8988T (cell line): ENCODE results near the gene MCM10.
"Not testable (repeated sequence)": the region's sequence is repeated elsewhere in the genome, so short reads cannot be mapped to it uniquely, and the experiment has no call there.

Experiments
- DNase-seq: peaks from one replicate; pipeline ENCODE4 v3.0.0; 2011

MCM10 gene

DNA sequence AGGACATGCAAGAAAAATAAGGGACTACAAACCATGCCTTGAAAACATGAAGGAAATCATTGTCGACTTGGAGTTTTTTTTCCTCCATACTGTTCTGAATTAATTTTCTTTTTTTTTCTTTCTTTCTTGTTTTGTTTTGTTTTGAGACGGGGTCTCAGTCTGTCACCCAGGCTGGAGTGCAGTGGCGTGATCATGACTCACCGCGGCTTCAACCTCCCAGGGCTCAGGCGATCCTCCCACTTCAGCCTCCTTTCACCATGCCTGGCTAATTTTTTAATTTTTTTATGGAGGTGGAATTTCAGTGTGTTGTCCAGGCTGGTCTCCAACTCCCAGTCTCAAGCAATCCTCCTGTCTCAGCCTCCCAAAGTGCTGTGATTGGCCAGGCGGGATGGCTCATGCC is 61.2 kb downstream of the MCM10 start:
- DNase-seq = no peak

DNA sequence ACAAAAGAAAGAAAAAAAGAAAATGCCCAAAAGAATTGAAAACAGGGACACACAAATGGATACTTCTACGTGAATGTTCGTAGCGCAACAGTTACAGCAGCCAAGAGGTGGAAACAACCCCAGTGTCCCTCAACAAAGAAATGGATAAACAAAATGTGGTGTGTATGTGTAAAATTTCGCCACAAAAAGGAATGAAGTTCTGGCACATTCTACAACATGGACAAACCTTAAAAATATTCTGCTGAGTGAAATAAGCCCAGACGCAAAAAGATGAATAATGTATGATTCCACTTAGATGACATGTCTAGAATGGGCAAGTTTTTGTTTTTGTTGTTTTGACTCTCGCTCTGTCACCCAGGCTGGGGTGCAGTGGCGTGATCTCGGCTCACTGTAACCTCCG is 61.9 kb downstream of the MCM10 start:
- DNase-seq = no peak

DNA sequence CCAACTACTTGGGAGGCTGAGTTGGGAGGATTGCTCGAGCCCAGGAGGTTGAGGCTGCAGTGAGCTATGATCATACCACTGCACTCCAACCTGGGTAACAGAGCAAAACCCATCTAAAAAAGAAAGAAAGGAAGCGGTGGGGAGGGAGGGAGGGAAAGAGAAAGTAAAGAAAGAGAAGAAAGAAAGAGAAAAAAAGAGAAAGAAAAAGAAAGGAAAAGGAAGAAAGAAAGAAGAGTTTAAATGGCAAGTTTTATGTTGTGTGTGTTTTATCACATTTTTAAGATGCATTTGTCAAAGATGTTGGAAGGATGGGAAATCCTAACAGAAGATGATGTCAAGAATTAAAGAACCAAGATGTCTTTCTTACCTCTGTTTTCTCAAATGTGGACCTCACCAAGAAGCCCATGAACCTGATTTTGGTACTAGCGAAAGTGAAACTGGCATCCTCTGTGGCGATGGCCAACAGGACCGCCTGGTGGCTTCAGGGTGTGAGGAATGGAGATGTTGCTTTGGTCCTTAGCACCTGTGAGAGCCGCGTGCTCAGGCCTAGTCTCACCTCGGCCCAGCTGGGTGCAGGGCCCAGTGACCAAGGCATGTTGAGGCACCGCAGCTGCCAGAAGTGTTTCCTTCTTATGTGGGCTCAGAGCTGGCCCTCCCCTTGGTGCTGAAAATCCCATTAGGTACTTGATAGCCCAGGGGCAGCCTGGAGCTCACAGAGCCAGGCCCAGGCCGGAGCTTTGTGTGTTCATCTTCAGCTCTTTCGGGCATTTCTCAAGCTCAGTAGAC is 63.0 kb downstream of the MCM10 start:
- DNase-seq = no peak

DNA sequence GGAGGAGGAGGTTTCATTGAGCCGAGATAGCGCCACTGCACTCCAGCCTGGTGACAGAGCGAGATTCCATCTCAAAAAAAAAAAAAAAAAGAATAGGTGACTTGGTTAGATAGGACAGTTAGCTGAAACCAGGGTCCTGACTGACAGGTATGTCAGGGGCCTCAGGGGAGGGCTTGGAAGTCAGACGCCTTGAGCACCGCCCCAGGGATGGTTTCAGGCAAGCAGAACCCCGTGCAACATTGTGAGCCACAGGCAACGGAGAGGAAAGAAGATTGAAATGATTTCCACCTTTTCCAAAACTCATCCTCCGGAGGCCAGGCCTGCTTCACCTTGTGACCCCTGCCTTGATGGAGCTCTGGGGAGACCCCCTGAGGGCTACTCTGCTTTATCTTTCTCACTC is 64.2 kb downstream of the MCM10 start:
- no peak for DNase-seq

DNA sequence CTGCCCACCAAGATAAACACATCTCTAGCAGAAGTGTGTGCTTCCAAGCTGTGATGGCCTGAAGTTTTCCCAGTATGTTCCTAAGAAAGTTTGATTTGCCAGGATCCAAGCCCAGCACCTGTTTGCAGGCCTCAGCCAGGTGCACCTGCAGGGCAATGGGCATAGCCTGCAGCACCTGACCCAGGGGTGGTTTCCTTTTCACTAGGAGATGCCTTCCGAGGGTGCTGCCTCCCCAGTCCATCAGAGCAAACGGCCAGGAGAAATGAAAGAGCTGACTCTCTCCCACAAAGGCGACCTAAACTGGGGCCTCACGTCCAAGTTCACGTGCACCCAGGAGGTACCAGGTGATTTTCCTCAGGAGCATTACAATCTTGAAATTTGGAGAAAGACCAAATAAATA is 65.7 kb downstream of the MCM10 start:
- no peak for DNase-seq

DNA sequence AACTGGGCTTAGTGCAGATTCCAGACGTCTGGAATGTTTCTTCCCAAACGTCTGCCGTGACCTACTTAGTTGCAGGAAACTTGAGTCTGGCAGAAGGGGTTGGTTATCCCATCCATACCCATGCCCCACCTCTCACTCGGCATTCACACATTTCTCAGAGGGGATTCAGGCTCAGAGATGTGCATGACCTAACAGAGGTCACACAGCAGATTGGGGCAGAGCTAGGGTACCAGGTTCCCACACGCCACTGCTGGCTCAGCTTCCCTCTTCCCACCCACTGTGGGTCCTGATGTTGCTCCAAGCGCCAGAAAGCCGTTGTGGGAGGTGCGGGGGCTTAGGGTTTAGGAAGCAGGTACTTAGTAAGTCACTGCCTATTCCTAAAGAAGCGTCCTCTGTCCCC is 69.8 kb downstream of the MCM10 start:
- DNase-seq = no peak

DNA sequence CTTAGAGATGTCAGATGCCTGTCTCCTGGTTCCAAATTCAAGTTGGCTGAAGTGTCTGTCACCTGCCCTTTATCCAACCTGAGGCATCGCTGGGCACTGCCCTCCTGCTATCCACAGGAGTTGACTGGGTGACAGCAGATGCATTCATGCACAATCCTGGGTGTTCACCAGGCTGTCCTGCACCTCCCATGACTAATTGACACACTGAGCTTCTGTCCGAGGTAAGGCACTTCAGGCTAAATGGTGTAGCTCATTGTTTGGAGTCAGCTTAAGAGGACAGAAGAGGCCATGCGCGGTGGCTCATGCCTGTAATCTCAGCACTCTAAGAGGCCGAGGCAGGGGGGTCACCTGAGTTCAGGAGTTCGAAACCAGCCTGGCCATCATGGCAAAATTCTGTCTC is 70.5 kb downstream of the MCM10 start:
- DNase-seq = no peak

DNA sequence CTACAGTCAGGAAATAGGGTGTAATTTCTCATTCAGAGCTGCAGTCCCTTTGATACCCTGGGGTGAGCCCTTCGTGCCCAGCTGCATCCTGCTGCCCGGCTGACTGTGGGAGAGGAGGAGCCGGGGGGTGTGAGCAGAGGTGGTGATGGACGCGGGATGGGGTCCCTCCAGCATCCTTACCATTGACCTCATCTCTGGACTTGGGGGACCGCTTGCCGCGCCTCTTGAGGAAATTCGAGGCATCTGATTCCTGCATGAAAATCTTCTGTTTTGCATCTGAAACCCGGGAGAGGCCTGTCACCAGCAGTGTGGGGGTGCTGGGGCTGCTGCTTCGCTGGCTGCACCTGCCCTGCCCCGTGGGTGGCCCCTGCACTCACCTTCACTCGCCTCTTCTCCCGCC is 72.0 kb downstream of the MCM10 start:
- DNase-seq = no peak

DNA sequence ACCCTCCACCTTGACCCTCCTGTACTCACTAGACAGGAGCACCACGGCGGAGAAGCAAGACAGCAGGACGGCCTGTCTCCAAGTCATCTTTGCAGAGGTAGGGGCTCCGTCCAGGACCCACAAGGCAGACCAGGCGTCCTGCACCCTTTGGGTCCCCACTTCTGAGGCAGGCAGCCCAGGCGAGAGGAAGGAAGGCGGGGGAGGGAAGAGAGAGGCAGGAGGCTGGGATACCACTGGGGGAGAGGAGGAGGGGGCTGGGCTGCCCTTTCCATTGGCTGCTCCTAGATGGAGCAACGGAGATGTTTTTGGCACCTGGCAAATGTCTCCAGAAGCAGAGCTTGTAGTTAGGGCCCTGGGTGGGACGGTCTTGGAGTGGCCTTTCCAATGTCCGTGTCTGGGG is 72.8 kb downstream of the MCM10 start, which contains the start of gene UCMA:
UCMA (minus strand) TSS at position 203 of the 400 bp plus-strand sequence; CDS start at position 87, 116 bp downstream.
- DNase-seq = no peak

DNA sequence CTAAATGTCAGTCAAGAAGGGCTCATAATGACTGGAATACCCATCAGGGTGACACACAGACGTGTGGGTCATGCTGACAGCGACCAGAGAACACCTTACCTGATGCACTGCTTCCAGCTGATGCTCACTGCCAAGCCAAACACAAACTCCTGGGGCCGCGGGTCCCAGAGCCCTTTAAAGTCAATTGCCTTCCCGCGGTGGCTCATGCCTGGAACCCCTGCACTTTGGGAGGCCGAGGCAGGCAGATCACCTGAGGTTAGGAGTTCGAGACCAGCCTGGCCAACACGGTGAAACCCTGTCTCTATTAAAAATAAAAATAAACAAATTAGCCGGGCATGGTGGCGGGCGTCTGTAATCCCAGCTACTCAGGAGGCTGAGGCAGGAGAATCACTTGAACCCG is 73.4 kb downstream of the MCM10 start:
- not testable (repeated sequence) for DNase-seq

DNA sequence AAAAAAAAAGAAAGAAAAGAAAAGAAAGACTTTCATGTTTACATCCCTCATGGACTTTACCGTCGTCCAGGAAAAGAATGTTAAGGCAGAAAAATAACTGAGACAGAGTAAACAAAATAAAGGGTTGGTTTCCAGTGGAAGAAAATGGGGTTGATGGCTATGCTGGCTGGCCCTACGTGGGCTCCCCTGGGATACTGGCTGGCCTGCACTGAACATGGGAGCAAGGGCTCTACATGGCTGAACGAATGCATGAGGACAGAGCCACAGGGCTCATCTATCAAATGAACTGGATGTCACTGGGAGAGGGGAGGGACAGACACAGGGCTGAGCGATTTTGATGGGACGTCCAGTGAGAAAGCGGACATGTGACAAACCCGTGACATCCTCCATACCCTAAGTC is 75.3 kb downstream of the MCM10 start:
- no peak for DNase-seq

DNA sequence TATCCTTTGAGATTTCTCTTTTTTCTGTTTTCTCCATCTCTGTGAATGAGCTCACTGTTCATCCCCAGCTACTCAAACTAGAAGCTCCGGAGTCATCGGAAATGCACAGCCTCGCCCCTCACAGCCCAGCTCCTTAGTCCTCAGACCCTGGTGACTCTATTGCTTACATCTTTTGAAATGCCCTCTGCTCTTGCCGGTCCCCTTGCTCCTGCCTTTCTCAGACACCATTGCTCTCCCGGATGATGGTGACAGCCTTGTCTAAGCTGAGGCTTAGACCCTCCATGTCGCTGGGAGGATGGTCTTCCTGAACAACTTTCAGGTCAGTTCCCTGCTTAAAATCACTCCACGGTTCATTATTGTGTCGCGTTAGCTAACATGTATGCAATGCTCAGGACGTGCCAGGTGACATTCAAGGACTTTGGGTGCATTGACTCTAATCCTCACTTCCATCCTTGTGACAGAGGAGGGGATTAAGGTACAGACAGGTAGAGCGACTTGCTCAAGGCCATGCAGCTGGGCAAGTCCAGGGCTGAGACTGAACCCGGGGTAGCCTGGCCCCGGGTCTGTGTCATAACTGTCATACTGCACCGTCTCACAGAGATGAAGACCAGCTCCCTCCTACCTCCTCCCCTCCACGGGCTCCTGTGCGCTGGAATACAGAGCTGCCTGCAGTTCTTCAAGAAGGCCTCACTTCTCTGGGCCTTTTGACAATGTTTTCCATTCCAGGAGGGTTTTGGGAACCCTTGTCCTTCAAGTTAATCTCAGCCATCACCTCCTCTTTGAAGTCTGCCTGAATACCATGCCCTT is 77.1 kb downstream of the MCM10 start:
- no peak for DNase-seq

DNA sequence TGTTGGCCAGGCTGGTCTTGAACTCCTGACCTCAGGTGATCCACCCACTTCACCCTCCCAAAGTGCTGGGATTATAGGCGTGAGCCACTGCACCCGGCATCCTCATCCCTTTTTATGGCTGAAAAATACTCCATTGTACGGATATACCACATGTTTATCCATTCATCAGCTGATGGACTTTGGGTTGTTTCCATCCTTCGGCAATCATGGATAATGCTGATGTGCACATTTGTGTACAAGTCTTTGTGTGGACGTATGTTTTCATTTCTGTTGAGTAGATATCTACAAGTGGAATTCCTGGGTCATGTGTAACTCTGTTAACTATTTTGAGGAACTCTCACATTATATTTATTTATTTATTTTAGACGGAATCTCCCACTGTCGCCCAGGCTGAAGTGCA is 78.6 kb downstream of the MCM10 start:
- DNase-seq = no peak

DNA sequence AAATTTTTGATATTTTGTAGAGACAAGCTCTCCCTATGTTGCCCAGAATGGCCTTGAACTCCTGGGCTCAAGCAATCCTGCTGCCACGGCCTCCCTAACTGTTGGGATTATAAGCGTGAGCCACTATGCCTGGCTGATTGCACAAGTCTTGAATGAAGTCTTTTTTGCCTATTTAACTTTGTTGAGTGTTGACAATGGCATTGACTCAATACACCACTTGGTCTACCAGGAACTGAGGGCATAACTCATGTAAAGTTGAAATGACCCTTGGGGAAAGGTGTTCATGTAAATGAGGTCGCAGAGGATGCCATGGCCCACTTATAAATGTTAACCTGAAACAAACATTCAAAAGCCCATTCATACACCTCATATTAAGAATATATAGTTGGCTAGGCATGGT is 80.3 kb downstream of the MCM10 start:
- DNase-seq = no peak

DNA sequence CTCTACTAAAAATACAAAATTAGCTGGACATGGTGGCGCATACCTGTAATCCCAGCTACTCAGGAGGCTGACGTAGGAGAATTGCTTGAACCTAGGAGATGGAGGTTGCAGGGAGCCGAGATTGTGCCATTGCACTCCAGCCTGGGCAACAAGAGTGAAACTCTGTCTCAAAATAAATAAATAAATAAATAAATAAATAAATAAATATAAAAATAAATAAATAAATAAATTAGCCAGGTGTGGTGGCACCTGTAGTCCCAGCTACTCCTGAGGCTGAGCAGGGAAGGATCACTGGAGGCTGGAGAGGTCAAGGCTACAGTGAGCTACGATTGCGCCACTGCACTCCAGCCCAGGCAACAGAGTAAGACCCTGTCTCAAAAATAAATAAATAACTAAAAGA is 80.9 kb downstream of the MCM10 start:
- DNase-seq = not testable (repeated sequence)

DNA sequence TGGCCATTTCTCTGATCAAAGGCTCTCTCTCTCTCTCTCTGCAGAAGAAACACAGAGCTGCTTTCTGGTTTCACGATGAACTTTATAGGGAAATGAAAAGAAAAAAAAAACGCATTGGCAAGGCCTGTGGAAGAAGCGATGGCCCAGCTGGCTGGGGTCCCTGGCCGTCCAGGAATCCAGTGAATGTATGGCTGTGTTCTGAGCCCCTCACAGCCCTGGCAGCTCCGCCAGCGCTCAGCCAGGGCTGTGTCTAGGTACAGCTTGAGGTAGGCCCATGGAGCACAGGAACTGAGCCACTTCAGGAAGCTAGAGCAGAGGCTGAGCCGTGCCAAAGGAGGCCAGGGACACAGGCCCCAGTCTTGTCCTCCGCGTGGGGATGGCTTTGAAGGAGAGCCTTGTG is 85.9 kb downstream of the MCM10 start:
- DNase-seq = no peak

DNA sequence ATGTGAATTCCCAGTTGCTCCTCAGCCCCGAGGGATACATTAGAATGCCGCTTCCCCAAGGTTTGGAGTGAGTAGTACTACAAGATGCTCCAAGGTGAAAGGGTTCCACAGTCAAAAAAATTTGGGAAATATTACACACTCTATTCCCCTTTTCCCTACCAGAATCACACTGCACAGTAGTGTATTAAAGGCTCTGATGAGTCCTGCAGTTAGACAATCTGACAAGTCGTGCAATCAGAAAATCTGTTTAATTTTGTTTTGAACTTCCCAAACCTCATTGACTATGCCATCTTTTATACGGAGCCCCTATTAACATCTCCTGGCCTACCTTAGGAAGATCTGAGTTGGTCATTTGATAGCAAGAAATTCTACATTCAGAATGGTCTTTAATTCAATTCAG is 86.4 kb downstream of the MCM10 start:
- no peak for DNase-seq

DNA sequence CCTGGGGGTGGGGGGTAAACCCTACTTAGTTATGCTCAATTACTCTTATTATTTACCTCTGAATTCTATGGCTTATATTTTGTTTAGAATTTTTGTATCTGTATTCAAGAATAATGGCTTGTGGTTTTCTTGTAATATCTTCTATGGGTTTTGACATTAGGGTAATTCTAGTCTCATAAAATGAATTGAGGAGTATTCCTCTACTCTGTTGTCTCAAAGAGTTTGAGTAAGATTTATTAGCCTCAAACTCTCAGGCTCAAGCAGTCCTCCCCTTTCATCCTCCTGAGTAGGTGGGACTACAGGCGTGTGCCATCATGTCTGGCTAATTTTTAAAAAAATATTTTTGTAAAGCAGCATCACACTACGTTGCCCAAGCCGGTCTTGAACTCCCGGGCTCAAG is 92.4 kb downstream of the MCM10 start:
- no peak for DNase-seq

DNA sequence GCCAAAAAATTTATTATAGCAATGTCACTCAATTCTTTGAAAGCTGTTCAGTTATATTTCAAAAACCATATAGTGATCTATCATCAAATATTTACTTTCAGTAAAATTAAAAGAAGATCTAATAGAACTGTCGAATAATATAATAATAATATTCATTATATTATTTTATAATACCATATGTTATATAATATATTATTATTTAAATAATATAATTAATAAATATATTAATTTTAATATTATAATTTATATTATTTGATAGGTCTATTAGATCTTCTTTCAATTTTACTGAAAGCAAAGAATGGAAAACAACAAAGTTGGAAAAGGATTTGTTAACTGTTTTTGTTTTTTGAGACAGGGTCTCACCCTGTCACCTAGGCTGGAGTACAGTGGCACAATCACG is 95.3 kb downstream of the MCM10 start:
- no peak for DNase-seq

DNA sequence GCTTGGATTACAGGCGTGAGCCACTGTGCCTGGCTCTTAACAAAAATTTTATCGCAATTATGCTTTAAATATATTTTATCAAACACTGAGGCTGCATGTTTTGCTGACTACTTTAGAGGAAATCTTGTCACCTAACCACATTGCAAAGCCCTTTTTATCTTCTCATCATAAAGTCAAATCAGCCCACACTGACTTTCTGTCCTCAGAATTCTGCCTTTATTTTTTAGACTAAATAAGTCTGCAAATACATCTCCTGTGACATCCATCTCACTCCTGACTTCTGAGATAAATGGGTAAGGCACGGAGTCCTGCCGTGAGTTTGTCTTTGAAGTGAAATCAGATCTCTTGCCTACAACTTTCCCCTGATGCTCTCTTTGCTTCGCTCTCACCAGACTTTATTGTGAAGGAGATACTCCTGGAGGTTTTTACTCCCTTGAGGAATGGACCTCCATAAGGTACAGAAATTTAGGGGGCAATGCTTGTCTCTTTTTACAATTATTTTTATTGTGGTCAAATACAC is 96.3 kb downstream of the MCM10 start:
- no peak for DNase-seq
